GM06990 (cell line): ENCODE results near the gene TIMM23.

Experiments
- DNase-seq: peaks from one replicate; pipeline ENCODE4 v3.0.0-alpha.2; 2011; ENCODE audit not compliant: insufficient read length; ENCODE audit errors: extremely low read depth
- H3K27me3 ChIP-seq: replicated peaks from 2 replicates; pipeline ENCODE4 v1.6.0; 2011; ENCODE audit warnings: low read length; ENCODE audit not compliant: control insufficient read depth, insufficient read depth
- H3K36me3 ChIP-seq: 2 replicates; pipeline ENCODE4 v1.5.1; 2011; ENCODE audit warnings: low read length; ENCODE audit not compliant: control insufficient read depth, insufficient read depth
- H3K4me3 ChIP-seq: replicated peaks from 2 replicates; pipeline ENCODE4 v1.5.1; 2011; ENCODE audit warnings: low read depth, mild to moderate bottlenecking, control low read depth, low read length
- CTCF ChIP-seq: IDR thresholded peaks from 2 replicates; pipeline ENCODE4 v1.5.1; 2011; ENCODE audit warnings: low read length, control low read depth, mild to moderate bottlenecking, inconsistent platforms; ENCODE audit not compliant: insufficient read depth, poor library complexity, severe bottlenecking

TIMM23 gene

GRCh38 chr10:46017733-46018132 is 45.4 kb downstream of the TIMM23 start:
- H3K4me3 ChIP-seq = no peak overlapping the region
- no peak for TF ChIP-seq CTCF
- no peaks in the 10 kb centered on the region for H3K27me3 ChIP-seq
- DNase-seq = no peak
- peaks cover 8% of the 10 kb centered on the region for H3K36me3 ChIP-seq

GRCh38 chr10:46018453-46019176 is 46.3 kb downstream of the TIMM23 start:
- Histone ChIP-seq H3K27me3 (no peaks in the 10 kb centered on the region), H3K36me3 (peaks cover 6% of the 10 kb centered on the region), H3K4me3 (no peak overlapping the region)
- TF ChIP-seq CTCF = no peak
- DNase-seq = no peak

- peaks cover 6% of the 10 kb centered on the region for H3K36me3 ChIP-seq
- TF ChIP-seq CTCF = no peak
- H3K4me3 ChIP-seq = no peak overlapping the region
- H3K27me3 ChIP-seq = no peaks in the 10 kb centered on the region
- DNase-seq = no peak
Observed at GRCh38 chr10:46019177-46019528, 46.9 kb downstream of the TIMM23 start.

GRCh38 chr10:46019569-46020343 is 47.5 kb downstream of the TIMM23 start:
- peaks cover 5% of the 10 kb centered on the region for H3K36me3 ChIP-seq
- peak; percentile 15 for DNase-seq
- no peak for TF ChIP-seq CTCF
- no peaks in the 10 kb centered on the region for H3K27me3 ChIP-seq
- no peak overlapping the region for H3K4me3 ChIP-seq

GRCh38 chr10:46020344-46020657 is 48.0 kb downstream of the TIMM23 start:
- TF ChIP-seq CTCF = no peak
- DNase-seq = no peak
- Histone ChIP-seq H3K36me3 (peaks cover 2% of the 10 kb centered on the region), H3K27me3 (no peaks in the 10 kb centered on the region), H3K4me3 (no peak overlapping the region)
